ENCODE measurements around the gene VPS37C. TPM values are rescaled to one million over a fixed set of nuclear protein-coding genes. Genes with fewer than 3 reads are reported as not detected.

VPS37C gene
- total RNA-seq, 1 experiment from 2014 or later: 23.4 TPM

DNA sequence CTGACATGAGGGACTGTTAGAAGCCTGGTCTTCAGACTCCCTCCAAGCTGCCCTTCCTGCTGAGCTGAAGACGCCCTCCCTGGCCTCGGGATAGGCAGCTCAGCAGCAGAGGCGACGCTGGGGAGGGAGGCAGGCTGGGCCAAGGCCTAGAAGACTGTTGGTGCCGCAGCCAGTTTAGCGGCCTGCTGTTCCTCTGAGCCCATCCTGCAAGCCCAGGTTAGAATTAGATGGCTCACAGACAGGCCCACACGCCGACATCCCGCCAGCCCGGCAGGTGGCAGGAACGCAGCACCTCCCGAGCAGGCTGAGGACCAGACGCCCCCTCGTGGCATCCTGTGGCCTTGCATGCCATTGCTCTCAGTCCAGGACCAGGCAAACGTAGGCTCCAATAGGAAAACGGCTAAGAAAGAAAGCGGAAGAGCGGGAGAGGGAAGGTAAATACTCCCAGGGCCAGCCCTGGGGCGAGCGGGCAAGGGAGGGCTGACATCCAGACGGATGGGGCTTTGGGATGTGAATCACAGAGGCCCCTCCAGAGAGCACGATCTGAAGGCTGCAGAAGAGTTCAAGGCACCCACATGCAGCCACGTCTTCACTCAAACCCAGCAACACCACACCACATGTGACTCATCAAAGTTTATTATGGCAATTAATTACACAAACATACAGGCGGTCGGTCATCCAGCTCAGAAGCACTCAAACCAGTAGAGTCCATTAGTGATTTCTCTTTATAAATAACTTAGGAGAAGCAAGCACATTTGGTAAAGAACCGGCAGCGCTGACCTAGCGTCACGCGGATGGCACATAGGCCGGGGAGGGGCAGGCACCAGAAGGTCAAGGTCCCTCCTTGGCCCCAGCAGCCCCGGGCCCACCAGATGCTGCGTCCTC, 31.3 kb downstream of the VPS37C start (continued):
- TF ChIP-seq, protein P1, sequence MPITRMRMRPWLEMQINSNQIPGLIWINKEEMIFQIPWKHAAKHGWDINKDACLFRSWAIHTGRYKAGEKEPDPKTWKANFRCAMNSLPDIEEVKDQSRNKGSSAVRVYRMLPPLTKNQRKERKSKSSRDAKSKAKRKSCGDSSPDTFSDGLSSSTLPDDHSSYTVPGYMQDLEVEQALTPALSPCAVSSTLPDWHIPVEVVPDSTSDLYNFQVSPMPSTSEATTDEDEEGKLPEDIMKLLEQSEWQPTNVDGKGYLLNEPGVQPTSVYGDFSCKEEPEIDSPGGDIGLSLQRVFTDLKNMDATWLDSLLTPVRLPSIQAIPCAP (CRISPR knock-in tag; IDR thresholded peaks at IDR 0.05): no peak
- TF ChIP-seq JUN (CRISPR knock-in tag; IDR thresholded peaks at IDR 0.05) (no peak), NFE2L1 (CRISPR knock-in tag; IDR thresholded peaks at IDR 0.05) (no peak), ATF1 (CRISPR knock-in tag; IDR thresholded peaks at IDR 0.05) (no peak), ZNF263 (CRISPR knock-in tag; IDR thresholded peaks at IDR 0.05; ENCODE audit: low read depth) (no peak), ZNF671 (CRISPR knock-in tag; IDR thresholded peaks at IDR 0.05) (no peak), CREB1 (CRISPR knock-in tag; IDR thresholded peaks at IDR 0.05) (no peak), SP1 (CRISPR knock-in tag; conservative IDR thresholded peaks at IDR 0.05) (0 out of 2 replicates have a peak, but pooled peaks have one; percentile 42), FOXP1 (CRISPR knock-in tag; IDR thresholded peaks at IDR 0.05; ENCODE audit: borderline replicate concordance) (peak; percentile 61; the same call in 1 of the 2 replicates), NR3C1 (CRISPR knock-in tag; conservative IDR thresholded peaks at IDR 0.05; ENCODE audit: low read depth) (no peak), MYBL2 (CRISPR knock-in tag; IDR thresholded peaks at IDR 0.05) (no peak)
- TF ChIP-seq, protein P2, sequence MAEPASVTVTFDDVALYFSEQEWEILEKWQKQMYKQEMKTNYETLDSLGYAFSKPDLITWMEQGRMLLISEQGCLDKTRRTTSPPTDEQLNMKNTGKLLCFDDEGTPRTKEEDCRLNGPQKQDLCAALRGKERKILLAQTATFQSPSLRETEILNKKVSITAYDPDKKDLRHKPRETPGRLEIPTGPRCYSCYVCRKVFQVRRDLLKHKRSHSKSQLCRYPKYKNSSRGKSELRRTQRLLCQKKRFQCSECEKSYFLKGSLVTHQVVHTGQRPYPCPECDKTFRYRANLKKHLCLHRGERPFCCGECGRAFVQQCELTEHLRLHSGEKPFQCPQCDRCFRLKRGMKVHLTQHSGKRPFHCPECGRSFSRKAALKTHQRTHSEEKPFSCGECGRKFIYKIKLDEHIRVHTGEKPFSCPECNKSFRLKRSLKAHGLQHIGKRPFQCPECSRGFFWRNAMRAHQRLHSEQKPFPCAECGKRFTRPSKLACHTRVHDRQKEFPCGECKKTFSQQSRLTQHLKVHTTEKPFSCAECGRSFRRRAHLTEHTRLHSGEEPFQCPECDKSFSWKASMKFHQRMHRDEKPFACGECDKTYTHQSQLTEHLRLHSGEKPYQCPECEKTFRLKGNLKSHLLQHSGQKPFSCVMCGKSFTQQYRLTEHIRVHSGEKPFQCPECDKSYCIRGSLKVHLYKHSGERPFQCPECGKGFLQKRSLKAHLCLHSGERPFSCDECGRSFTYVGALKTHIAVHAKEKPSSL (CRISPR knock-in tag; conservative IDR thresholded peaks at IDR 0.05): no peak
- TF ChIP-seq, protein P3, sequence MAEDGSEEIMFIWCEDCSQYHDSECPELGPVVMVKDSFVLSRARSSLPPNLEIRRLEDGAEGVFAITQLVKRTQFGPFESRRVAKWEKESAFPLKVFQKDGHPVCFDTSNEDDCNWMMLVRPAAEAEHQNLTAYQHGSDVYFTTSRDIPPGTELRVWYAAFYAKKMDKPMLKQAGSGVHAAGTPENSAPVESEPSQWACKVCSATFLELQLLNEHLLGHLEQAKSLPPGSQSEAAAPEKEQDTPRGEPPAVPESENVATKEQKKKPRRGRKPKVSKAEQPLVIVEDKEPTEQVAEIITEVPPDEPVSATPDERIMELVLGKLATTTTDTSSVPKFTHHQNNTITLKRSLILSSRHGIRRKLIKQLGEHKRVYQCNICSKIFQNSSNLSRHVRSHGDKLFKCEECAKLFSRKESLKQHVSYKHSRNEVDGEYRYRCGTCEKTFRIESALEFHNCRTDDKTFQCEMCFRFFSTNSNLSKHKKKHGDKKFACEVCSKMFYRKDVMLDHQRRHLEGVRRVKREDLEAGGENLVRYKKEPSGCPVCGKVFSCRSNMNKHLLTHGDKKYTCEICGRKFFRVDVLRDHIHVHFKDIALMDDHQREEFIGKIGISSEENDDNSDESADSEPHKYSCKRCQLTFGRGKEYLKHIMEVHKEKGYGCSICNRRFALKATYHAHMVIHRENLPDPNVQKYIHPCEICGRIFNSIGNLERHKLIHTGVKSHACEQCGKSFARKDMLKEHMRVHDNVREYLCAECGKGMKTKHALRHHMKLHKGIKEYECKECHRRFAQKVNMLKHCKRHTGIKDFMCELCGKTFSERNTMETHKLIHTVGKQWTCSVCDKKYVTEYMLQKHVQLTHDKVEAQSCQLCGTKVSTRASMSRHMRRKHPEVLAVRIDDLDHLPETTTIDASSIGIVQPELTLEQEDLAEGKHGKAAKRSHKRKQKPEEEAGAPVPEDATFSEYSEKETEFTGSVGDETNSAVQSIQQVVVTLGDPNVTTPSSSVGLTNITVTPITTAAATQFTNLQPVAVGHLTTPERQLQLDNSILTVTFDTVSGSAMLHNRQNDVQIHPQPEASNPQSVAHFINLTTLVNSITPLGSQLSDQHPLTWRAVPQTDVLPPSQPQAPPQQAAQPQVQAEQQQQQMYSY (CRISPR knock-in tag; IDR thresholded peaks at IDR 0.05): no peak
- TF ChIP-seq, protein P4, sequence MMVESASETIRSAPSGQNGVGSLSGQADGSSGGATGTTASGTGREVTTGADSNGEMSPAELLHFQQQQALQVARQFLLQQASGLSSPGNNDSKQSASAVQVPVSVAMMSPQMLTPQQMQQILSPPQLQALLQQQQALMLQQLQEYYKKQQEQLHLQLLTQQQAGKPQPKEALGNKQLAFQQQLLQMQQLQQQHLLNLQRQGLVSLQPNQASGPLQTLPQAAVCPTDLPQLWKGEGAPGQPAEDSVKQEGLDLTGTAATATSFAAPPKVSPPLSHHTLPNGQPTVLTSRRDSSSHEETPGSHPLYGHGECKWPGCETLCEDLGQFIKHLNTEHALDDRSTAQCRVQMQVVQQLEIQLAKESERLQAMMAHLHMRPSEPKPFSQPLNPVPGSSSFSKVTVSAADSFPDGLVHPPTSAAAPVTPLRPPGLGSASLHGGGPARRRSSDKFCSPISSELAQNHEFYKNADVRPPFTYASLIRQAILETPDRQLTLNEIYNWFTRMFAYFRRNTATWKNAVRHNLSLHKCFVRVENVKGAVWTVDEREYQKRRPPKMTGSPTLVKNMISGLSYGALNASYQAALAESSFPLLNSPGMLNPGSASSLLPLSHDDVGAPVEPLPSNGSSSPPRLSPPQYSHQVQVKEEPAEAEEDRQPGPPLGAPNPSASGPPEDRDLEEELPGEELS (CRISPR knock-in tag; IDR thresholded peaks at IDR 0.05): no peak
- TF ChIP-seq, protein P5, sequence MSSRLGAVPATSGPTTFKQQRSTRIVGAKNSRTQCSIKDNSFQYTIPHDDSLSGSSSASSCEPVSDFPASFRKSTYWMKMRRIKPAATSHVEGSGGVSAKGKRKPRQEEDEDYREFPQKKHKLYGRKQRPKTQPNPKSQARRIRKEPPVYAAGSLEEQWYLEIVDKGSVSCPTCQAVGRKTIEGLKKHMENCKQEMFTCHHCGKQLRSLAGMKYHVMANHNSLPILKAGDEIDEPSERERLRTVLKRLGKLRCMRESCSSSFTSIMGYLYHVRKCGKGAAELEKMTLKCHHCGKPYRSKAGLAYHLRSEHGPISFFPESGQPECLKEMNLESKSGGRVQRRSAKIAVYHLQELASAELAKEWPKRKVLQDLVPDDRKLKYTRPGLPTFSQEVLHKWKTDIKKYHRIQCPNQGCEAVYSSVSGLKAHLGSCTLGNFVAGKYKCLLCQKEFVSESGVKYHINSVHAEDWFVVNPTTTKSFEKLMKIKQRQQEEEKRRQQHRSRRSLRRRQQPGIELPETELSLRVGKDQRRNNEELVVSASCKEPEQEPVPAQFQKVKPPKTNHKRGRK (CRISPR knock-in tag; IDR thresholded peaks at IDR 0.05; ENCODE audit: borderline replicate concordance): no peak
- TF ChIP-seq, protein P6, sequence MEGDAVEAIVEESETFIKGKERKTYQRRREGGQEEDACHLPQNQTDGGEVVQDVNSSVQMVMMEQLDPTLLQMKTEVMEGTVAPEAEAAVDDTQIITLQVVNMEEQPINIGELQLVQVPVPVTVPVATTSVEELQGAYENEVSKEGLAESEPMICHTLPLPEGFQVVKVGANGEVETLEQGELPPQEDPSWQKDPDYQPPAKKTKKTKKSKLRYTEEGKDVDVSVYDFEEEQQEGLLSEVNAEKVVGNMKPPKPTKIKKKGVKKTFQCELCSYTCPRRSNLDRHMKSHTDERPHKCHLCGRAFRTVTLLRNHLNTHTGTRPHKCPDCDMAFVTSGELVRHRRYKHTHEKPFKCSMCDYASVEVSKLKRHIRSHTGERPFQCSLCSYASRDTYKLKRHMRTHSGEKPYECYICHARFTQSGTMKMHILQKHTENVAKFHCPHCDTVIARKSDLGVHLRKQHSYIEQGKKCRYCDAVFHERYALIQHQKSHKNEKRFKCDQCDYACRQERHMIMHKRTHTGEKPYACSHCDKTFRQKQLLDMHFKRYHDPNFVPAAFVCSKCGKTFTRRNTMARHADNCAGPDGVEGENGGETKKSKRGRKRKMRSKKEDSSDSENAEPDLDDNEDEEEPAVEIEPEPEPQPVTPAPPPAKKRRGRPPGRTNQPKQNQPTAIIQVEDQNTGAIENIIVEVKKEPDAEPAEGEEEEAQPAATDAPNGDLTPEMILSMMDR (IDR thresholded peaks at IDR 0.05): peak; percentile 89
- TF ChIP-seq, protein P7, sequence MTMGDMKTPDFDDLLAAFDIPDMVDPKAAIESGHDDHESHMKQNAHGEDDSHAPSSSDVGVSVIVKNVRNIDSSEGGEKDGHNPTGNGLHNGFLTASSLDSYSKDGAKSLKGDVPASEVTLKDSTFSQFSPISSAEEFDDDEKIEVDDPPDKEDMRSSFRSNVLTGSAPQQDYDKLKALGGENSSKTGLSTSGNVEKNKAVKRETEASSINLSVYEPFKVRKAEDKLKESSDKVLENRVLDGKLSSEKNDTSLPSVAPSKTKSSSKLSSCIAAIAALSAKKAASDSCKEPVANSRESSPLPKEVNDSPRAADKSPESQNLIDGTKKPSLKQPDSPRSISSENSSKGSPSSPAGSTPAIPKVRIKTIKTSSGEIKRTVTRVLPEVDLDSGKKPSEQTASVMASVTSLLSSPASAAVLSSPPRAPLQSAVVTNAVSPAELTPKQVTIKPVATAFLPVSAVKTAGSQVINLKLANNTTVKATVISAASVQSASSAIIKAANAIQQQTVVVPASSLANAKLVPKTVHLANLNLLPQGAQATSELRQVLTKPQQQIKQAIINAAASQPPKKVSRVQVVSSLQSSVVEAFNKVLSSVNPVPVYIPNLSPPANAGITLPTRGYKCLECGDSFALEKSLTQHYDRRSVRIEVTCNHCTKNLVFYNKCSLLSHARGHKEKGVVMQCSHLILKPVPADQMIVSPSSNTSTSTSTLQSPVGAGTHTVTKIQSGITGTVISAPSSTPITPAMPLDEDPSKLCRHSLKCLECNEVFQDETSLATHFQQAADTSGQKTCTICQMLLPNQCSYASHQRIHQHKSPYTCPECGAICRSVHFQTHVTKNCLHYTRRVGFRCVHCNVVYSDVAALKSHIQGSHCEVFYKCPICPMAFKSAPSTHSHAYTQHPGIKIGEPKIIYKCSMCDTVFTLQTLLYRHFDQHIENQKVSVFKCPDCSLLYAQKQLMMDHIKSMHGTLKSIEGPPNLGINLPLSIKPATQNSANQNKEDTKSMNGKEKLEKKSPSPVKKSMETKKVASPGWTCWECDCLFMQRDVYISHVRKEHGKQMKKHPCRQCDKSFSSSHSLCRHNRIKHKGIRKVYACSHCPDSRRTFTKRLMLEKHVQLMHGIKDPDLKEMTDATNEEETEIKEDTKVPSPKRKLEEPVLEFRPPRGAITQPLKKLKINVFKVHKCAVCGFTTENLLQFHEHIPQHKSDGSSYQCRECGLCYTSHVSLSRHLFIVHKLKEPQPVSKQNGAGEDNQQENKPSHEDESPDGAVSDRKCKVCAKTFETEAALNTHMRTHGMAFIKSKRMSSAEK (CRISPR knock-in tag; IDR thresholded peaks at IDR 0.05; ENCODE audit: borderline replicate concordance): no peak
